PC-3 (cell line): ENCODE data around the gene CRB1. TPM values are rescaled to one million over a fixed set of nuclear protein-coding genes. Genes with fewer than 3 reads are reported as not detected.

Experiments
- ATAC-seq: fragments of 200-7000 bp; cut with Tn5 transposase; 2 replicates; pipeline ENCODE4 v1.9.1; 2020; ENCODE audit warnings: mild to moderate bottlenecking, moderate library complexity
- BruUV-seq: library from RNA; stranded (reverse); fragments of 400-500 nt; replicated peaks from 2 replicates; lab custom pipeline; 2021; lab: Mats Ljungman, UMichigan
- CTCF ChIA-PET: fragments of 300-600 bp; sonication (Branson Sonifier 250); formaldehyde crosslinking; loops from one replicate; lab custom pipeline; 2022; ENCODE audit warnings: antibody characterized with exemption; lab: Charles Lee
- POLR2A ChIA-PET: fragments of 300-600 bp; sonication (Branson Sonifier 250); formaldehyde crosslinking; loops from one replicate; lab custom pipeline; 2022; ENCODE audit warnings: antibody characterized with exemption; ENCODE audit not compliant: unreplicated experiment; lab: Charles Lee
- DNase-seq: peaks from one replicate; pipeline ENCODE4 v3.0.0-alpha.2; 2015
- H2AFZ ChIP-seq: fragments of 300-600 bp; sonication (generic); 2 replicates; pipeline ENCODE4 v1.6.0; 2016; ENCODE audit warnings: antibody characterized with exemption, low read length
- H3F3A ChIP-seq: fragments of 300-600 bp; sonication (generic); one replicate; pipeline ENCODE4 v1.6.0; 2017; ENCODE audit warnings: antibody characterized with exemption, low read length, control low read depth, mild to moderate bottlenecking; ENCODE audit not compliant: unreplicated experiment
- H3K27ac ChIP-seq: fragments of 300-600 bp; sonication (generic); 2 replicates; pipeline ENCODE4 v1.5.1; 2016; ENCODE audit warnings: mild to moderate bottlenecking, low read length
- H3K27me3 ChIP-seq: fragments of 300-600 bp; sonication (generic); 2 replicates; pipeline ENCODE4 v1.6.1; 2016; ENCODE audit warnings: low read length, mixed read lengths
- H3K36me3 ChIP-seq: fragments of 300-600 bp; sonication (generic); 2 replicates; pipeline ENCODE4 v1.6.1; 2016; ENCODE audit warnings: low read depth, mixed run types, low read length, mixed read lengths
- H3K4me1 ChIP-seq: fragments of 300-600 bp; sonication (generic); 2 replicates; pipeline ENCODE4 v1.5.1; 2016; ENCODE audit warnings: low read length; ENCODE audit not compliant: insufficient read depth
- H3K4me2 ChIP-seq: fragments of 300-600 bp; sonication (generic); 2 replicates; pipeline ENCODE4 v1.6.0; 2016; ENCODE audit warnings: low read length
- H3K4me3 ChIP-seq: fragments of 300-600 bp; sonication (generic); 2 replicates; pipeline ENCODE4 v1.5.1; 2016; ENCODE audit warnings: mild to moderate bottlenecking, low read length, mixed read lengths
- H3K79me2 ChIP-seq: fragments of 300-600 bp; sonication (generic); 2 replicates; pipeline ENCODE4 v1.6.1; 2017; ENCODE audit warnings: low read length, mixed read lengths
- H3K9ac ChIP-seq: fragments of 300-600 bp; sonication (generic); 2 replicates; pipeline ENCODE4 v1.6.0; 2016; ENCODE audit warnings: mild to moderate bottlenecking, low read length
- H3K9me2 ChIP-seq: fragments of 300-600 bp; sonication (generic); replicated peaks from 2 replicates; pipeline ENCODE4 v1.6.1; 2016; ENCODE audit warnings: mixed run types, low read length, mixed read lengths
- H3K9me3 ChIP-seq: fragments of 300-600 bp; sonication (generic); 2 replicates; pipeline ENCODE4 v1.6.1; 2016; ENCODE audit warnings: low read length, mixed read lengths
- H4K20me1 ChIP-seq: fragments of 300-600 bp; sonication (generic); 2 replicates; pipeline ENCODE4 v1.6.1; 2016; ENCODE audit warnings: low read length, mixed read lengths
- EZH2 ChIP-seq: fragments of 300-600 bp; sonication (generic); IDR thresholded peaks from one replicate; pipeline ENCODE4 v1.6.1; 2017; ENCODE audit warnings: antibody characterized with exemption, mild to moderate bottlenecking, low read length; ENCODE audit not compliant: unreplicated experiment
- EZH2phosphoT487 ChIP-seq: fragments of 300-600 bp; sonication (generic); IDR thresholded peaks from 2 replicates; pipeline ENCODE4 v1.6.1; 2018; ENCODE audit warnings: mild to moderate bottlenecking, antibody characterized with exemption, low read length, borderline replicate concordance
- intact Hi-C: fragments of 100-400 bp; cut with micrococcal nuclease; formaldehyde crosslinking; loops from 2 replicates; pipeline ENCODE4 v1.9.0; 2023
- total RNA-seq: library from RNA; depleted of rRNA; stranded (reverse); fragments of >200 nt; gene quantifications from 2 replicates; pipeline ENCODE4 v1.2.3, GENCODE V29; 2014
- TF ChIP-seq, protein P1 (sequence below): fragments of 300-600 bp; sonication (generic); conservative IDR thresholded peaks from 2 replicates; pipeline ENCODE4 v1.5.1; 2017; ENCODE audit warnings: antibody characterized with exemption, low read depth, mild to moderate bottlenecking, low read length

The CRB1 gene
- total RNA-seq, 1 experiment from 2014 or later = 0.07 TPM

DNA sequence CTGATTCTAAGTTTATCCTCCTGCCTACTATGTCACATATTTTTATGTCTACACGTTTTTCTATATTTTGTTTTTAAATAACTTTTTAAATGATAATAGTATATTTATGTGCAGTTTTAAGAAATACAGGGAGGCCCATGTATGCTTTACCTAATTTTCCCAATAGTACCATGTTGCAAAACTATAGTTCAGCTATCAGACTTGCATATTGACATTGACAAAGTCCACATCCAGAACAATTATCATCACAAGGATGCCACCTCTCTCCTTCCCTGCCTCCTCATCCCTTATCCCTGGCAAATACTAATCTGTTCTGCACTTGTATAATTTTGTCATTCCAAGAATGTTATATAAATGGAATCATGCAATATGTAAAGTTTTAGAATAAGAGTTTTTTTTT is 90.9 kb downstream of the CRB1 start:
- intact Hi-C loops = no loop called here
- Histone ChIP-seq H3K9me3 (no peaks in the 10 kb centered on the region), H3K4me3 (no peak overlapping the region), H4K20me1 (no peaks in the 10 kb centered on the region), H3K9me2 (no peaks in the 10 kb centered on the region), H3K9ac (no peak overlapping the region), H3K4me2 (no peak overlapping the region), H3K27ac (no peak overlapping the region), H3F3A (no peaks in the 10 kb centered on the region), H3K4me1 (no peaks in the 10 kb centered on the region), H3K27me3 (no peaks in the 10 kb centered on the region), H3K36me3 (no peaks in the 10 kb centered on the region), H3K79me2 (no peaks in the 10 kb centered on the region), H2AFZ (no peak overlapping the region)
- TF ChIP-seq, protein P1, sequence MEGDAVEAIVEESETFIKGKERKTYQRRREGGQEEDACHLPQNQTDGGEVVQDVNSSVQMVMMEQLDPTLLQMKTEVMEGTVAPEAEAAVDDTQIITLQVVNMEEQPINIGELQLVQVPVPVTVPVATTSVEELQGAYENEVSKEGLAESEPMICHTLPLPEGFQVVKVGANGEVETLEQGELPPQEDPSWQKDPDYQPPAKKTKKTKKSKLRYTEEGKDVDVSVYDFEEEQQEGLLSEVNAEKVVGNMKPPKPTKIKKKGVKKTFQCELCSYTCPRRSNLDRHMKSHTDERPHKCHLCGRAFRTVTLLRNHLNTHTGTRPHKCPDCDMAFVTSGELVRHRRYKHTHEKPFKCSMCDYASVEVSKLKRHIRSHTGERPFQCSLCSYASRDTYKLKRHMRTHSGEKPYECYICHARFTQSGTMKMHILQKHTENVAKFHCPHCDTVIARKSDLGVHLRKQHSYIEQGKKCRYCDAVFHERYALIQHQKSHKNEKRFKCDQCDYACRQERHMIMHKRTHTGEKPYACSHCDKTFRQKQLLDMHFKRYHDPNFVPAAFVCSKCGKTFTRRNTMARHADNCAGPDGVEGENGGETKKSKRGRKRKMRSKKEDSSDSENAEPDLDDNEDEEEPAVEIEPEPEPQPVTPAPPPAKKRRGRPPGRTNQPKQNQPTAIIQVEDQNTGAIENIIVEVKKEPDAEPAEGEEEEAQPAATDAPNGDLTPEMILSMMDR = no peak
- TF ChIP-seq EZH2phosphoT487 = no peak
- TF ChIP-seq EZH2 = no peak
- POLR2A ChIA-PET = no interaction called here
- CTCF ChIA-PET = no interaction called here
- DNase-seq (no peak), ATAC-seq (no peak)
- no TSS peak for BruUV-seq

DNA sequence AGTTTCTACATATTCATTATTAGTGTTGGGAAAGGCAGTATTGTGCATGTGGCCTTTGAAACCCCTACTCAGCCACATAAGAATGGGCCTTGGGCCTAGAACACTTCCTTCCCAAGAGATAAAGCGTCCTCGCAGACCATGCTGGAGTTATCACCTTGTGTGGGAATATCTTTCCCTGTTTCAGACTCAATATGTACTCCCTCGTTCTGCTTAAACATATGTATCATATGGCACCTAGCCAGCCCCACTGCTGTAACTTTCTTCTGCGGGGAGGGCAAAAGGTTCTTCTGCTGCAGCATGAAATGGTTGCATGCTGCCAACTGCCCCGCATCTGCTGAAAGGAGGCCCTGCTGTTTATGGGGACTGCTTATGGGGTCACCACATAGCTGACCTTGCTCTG is 92.0 kb downstream of the CRB1 start:
- CTCF ChIA-PET = no interaction called here
- Histone ChIP-seq H3F3A (no peaks in the 10 kb centered on the region), H3K27ac (no peak overlapping the region), H4K20me1 (no peaks in the 10 kb centered on the region), H3K79me2 (no peaks in the 10 kb centered on the region), H2AFZ (no peak overlapping the region), H3K9ac (no peak overlapping the region), H3K27me3 (no peaks in the 10 kb centered on the region), H3K36me3 (no peaks in the 10 kb centered on the region), H3K9me3 (no peaks in the 10 kb centered on the region), H3K4me2 (no peak overlapping the region), H3K9me2 (no peaks in the 10 kb centered on the region), H3K4me1 (no peaks in the 10 kb centered on the region), H3K4me3 (no peak overlapping the region)
- no peak for ATAC-seq
- no peak for TF ChIP-seq EZH2phosphoT487
- TF ChIP-seq, protein P1 = no peak
- TF ChIP-seq EZH2 = no peak
- no TSS peak for BruUV-seq
- no peak for DNase-seq
- POLR2A ChIA-PET = no interaction called here
- intact Hi-C loops = no loop called here

DNA sequence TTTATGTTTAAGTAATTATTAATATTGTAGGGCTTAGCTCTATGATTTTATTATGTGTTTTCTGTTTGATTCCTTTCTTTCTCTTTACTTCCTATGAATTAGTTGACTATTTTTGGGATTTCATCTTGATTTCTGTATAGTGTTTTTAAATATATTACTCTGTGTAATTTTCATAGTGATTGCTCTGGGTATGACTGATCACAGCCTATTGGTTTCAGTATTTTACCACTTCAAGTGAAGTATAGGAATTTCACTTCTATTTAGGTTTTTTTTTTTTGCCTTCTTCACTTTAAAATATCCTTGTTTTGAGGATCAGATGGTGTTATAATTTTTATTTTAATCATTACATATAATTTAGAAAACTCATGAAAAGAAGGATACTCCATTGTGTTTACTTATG is 94.8 kb downstream of the CRB1 start:
- no peaks in the 10 kb centered on the region for H3K36me3 ChIP-seq
- POLR2A ChIA-PET = no interaction called here
- no peaks in the 10 kb centered on the region for H4K20me1 ChIP-seq
- H3K27me3 ChIP-seq = no peaks in the 10 kb centered on the region
- CTCF ChIA-PET = no interaction called here
- TF ChIP-seq, protein P1 = no peak
- no peak for TF ChIP-seq EZH2
- TF ChIP-seq EZH2phosphoT487 = no peak
- no peak overlapping the region for H3K4me3 ChIP-seq
- H3K9me2 ChIP-seq = no peaks in the 10 kb centered on the region
- H3K4me1 ChIP-seq = no peaks in the 10 kb centered on the region
- ATAC-seq (no peak), DNase-seq (no peak)
- no peak overlapping the region for H3K27ac ChIP-seq
- H3K9me3 ChIP-seq = no peaks in the 10 kb centered on the region
- BruUV-seq = no TSS peak
- H3K9ac ChIP-seq = no peak overlapping the region
- H3F3A ChIP-seq = no peaks in the 10 kb centered on the region
- intact Hi-C loops = no loop called here
- no peaks in the 10 kb centered on the region for H3K79me2 ChIP-seq
- no peak overlapping the region for H3K4me2 ChIP-seq
- H2AFZ ChIP-seq = no peak overlapping the region
